HuH-7 (cell line): ENCODE data around the gene CEP57.
"Not testable (repeated sequence)": the region's sequence is repeated elsewhere in the genome, so short reads cannot be mapped to it uniquely, and the experiment has no call there.

Experiments
- DNase-seq: peaks from one replicate; pipeline ENCODE4 v3.0.0; 2011; ENCODE audit warnings: low spot score

Gene CEP57

DNA sequence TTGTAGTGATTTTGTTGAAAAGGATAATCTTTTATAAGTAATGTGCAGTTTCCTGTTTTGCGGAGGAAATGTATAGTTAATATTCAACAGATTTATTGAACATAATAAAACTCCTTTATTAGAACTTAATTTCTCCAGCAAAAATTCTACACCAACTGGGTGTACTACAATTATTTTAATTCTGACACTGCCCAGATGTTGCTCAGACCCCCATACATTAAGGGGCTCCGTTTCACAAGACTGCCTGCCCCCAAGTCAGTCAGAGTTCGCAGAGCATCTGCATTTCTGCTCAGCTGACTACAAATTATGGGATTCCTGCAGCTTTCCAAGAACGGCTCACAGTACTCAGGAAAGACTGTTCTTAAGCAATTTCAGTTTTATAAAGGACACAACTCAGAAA lies 6.2 kb downstream of the CEP57 start:
- DNase-seq, result no peak

DNA sequence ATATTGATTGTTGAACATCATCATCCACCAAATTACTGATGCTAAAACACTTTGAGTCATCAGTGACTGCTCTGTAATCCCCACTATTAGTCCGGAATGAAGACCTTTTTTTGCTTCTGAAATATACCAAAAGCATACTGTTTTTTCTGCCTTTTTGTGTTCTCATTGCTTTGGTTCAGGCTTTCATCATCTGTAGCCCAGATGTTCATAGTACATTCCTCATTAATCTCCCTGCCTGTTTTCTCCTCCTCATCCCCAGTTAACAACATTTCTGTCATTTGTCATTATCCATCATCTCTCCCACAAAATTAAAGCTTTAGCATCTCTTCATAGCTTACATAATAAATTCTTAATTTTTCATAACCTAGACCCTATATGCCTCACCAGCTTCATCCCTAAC lies 9.2 kb downstream of the CEP57 start:
- no peak for DNase-seq

DNA sequence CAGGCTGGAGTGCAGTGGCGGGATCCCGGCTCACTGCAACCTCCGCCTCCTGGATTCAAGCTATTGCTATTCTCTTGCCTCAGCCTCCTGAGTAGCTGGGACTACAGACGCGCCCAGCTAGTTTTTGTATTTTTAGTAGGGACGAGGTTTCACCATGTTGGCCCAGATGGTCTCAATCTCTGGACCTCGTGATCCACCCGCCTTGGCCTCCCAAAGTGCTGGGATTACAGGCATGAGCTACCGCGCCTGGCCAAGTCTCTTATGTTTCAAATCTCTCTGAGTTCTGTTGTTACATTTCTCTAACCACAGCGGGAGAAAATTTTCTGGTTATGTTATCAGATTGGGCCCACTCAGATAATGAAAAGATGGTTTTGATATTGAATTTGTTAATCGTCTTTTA lies 10.1 kb downstream of the CEP57 start:
- DNase-seq, result no peak

DNA sequence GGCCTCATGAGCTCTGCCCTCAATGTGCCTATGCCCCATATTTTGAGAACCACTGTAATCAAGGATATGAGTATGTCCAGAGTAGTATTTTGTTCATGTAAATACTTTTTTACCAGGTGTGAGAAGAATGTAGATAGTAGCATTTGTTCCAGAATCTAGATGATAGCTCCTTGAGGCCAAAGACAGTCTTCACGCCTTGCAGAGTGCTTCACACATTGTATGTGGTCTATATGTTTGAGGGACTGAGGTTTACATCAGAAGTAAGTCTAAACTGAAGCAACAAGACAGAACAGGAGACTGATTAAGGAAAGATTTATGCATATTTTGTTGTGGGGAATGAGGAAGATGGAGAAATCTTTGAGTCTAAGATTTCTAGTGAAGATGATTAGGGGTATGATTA lies 12.5 kb downstream of the CEP57 start:
- DNase-seq, result no peak

DNA sequence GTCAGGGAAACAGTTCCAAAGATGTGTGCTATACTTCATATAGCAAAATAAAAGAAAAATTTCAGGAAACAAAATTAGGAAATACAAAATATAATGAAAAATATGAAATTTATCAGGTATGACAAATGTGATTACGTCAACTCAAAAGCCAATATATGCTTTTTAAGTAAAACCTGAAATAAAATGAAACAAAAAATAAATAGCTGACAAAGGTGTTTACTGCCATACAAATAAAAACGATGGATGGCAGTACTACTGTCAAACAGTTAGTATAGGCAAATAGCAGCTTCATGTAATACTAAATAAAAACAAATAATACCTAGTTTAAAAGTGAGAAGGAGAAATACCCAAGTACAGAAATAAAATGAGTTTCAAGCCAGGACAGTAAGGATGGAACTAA lies 13.7 kb downstream of the CEP57 start:
- DNase-seq, result no peak

DNA sequence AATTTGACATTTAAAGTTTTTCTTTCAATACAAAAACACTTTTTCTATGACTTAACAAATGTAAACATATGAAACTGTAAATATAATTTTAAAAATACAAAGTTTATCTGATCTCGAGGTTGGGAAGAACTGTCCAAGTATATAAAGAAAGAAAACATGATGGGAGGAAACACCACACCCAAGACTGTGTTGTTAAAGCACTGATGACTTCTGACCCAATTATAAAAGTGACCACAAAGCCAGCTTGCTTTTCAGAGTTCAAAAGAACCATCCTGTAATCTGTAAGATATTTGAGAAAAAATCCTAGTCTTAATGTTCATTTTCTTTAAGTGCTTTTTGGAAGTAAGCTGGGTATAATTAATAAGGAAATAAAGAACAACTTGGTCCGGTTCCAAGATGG lies 15.6 kb downstream of the CEP57 start:
- no peak for DNase-seq

DNA sequence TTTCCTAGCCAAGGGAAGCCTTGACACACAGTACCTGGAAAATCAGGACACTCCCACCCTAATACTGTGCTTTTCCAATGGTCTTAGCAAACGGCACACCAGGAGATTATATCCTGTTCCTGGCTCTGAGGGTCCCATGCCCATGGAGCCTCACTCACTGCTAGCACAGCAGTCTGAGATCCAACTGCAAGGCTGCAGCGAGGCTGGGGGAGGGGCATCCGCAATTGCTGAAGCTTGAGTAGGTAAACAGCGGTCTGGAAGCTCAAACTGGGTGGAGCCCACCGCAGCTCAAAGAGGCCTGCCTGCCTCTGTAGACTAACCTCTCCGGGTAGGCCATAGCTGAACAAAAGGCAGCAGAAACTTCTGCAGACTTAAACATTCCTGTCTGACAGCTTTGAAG lies 16.2 kb downstream of the CEP57 start:
- DNase-seq, result not testable (repeated sequence)

DNA sequence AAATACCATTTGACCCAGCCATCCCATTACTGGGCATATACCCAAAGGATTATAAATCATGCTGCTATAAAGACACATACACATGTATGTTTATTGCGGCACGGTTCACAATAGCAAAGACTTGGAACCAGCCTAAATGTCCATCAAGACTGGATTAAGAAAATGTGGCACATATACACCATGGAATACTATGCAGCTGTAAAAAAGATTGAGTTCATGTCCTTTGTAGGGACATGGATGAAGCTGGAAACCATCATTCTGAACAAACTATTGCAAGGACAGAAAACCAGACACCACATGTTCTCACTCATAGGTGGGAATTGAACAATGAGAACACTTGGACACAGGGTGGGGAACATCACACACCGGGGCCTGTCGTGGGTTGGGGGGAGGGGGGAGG lies 20.8 kb downstream of the CEP57 start:
- DNase-seq, result not testable (repeated sequence)

DNA sequence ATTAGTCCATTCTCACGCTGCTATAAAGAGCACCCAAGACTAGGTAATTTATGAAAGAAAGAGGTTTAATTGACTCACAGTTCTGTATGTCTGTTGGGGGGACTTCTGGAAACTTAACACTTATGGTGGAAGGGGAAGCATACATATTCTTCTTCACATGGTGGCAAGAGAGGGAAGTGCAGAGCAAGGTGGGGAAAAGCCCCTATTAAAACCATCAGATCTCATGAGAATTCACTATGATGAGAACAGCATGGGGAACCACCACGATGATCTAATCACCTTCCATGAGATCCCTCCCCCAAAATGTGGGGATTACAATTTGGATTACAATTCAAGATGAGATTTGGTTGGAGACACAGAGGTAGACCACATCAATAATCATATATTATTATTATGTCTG lies 25.7 kb downstream of the CEP57 start:
- no peak for DNase-seq

DNA sequence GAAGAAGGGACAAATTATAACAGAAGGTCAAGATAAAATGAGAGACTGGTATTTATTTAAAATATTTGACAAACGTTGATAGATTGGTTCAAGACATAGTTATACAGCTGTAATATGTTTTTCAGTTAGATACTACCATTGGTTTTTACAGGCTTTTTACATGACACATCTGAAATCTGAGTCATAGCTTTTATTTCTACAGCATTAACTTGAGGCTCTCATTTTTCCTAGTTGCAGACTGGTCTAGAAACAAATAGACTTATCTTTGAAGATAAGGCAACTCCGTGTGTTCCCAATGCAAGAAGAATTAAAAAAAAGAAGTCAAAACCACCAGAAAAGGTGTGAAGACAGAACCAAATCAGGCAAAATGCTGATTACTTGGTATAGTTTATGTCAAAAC lies 31.3 kb downstream of the CEP57 start:
- no peak for DNase-seq

DNA sequence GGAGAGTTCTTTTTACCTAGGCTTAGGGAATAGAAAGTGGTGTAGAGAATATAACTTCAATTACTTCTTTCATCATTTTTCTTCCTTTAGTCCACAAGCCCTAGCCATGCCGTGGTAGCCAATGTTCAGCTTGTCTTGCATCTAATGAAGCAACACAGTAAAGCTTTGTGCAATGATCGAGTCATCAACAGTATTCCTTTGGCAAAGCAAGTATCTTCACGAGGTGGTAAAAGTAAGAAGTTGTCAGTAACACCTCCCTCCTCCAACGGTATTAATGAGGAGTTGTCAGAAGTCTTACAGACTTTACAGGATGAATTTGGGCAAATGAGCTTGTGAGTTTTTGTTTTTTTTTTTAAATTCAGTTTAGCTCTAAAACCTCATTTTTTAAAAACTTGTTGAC lies 37.4 kb downstream of the CEP57 start:
- no peak for DNase-seq

DNA sequence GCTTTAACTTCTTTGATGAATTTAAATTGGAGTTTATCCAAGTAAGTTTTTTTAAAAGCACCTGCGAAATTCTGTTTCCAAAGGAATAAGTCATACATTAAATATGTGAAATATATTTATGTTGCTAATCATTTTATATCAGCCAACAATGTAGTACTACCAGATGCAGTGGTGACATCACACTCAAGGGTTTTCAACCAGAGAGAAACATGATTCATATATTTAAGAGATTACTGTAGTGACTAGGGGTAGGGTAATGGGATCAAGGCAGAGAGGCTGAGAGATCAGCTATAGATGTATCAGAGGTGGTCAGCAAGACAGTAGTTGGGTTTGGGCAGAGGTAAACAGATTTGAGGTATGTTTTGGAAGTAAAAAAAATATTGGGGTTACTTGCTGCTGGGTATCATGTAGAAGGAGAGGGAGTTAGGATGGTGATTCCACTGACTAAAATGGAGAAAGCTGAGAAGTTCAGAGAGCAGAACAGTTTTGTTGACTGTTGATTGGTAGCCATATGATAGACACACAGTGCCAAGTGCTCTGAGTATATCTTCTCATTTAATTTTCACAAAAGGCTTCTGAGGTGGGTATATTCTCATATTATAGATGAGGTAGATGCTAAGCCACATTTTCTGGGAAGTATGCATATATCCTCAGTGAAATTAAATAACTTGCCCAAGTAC lies 39.4 kb downstream of the CEP57 start:
- no peak for DNase-seq

DNA sequence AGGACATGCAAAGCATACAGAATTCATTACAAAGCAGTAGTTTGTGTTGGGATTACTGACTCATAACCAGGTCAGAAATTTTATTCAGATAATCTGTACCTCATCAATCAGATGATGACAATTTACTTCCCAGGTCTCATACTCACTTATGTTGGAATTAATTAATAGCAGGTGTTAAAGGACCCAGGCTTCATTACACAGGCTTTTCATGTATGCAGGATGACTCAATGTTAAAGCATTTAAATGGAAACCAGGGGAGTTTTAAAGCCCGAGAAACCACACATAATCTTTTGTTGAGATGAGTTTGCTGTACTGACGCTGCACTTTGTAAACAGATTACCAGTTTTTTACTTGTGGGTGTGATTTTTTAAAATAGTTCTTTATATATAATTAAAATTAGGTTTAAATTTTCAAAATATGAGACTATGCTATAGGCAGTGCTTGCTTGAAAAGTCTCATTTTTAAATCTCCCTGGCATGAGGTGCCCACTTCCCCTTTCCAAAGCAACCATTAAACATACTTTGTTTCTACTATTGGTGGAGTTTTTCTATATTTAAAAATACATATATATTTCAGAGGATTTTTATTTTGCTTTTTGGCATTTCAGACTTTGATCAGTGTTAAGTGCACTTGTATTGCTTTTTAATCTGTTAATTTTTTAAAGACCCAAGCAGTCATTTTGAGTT lies 41.0 kb downstream of the CEP57 start:
- DNase-seq, result no peak

DNA sequence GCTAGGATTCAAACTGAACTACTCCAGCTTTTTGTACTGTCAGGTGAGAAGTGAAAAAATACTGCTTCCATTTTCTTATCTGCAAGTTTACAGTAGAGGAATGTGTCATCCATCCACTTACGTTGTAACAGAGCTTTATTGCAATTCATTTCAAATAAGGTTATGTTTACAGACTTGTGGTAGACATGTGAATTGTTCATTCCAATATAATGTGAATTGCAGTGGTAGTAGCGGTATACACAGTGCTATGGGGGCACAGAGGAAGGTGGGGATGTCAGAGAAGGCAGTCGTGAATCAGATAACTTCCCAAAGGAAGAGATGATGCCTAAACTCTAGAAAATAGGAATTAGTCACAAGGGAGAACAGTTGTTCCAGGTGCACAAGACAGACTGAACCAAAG lies 42.5 kb downstream of the CEP57 start:
- no peak for DNase-seq

DNA sequence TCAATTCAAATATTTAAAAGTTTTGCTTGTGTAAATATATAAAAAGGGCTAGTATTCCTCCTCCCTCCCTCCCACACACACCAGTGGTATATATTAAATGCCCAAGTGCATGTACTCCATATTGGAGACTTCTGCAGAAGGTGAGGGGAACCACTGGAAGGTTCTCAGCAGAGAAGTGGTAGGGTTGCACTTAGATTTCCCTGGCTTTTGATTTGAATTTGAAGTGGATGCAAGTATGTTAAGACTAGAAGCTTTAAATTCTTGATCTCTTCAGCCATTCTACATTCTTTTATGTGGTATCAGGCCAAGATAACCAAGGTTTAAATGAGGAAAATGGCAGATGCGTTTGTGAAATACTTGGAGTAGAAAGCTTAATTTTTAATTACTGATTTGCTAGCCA lies 43.1 kb downstream of the CEP57 start:
- no peak for DNase-seq

DNA sequence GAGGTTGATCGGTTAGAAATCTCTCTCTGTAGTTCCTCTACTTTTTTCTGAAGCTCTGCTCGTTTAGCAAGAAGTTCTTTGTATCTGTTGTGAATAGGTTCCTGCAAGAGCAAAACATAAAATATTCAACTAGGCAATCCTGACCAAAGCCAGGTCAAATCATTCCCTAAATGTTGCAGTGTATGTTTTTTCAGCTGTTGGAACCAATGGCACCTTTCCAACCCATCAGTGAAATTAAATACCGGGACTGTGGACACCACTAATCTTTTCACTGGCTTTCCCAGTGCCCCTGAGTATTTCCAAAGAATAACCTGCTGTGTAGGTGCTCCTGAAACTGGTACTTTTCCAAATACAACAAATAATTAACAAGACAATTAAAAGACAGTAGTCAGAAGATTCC lies 45.1 kb downstream of the CEP57 start:
- DNase-seq, result no peak

DNA sequence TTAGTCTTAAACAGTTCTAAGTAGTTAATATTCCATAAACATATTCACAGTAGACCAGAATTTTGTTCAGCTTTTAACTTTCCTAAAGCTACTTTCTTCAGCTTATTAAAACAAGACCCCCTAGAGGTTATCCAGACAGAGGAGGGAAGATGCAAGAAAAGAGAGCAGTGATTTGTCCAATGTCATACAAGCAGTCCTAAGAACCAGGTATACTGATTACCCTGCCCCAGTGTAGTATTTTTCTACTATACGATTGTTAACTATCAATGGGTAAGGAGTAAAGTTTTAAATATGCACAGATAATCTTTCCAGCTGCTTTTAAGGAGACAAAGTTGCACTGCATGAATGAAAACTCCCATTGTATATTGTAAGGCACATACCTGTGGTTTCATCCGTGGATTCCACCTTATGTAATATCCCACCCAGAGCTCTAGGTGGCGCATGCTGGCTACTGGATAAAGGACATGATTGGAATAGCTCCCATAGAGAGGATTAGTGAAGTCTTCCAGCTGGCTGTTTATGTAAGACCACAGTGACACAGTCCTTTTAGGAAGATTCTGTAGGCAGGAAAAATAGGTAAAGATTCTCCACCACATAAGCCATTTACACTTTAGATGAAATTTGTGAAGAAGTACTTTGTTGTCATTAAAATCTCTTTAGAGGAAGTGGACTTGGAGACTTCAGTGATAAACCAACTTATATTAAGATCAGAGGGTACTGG lies 45.6 kb downstream of the CEP57 start:
- DNase-seq, result peak; percentile 37

DNA sequence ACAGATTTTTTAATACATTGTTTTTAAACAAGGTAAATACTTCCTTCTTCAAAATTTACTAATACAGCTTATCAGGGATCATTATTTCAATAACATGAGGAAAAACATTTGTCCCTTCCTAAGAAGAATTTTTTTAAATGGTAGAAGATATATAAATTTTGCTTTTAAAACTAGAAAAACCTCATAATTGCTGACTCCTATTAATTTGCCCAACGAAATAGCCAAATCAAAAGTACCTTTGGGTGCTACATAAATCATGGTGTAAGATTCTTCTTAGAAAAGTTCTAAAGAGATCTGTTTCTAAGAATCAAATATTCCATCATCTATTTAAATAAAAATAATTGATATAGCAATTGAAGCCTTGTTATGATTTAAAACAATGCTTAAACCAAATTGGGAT lies 54.9 kb downstream of the CEP57 start:
- DNase-seq, result no peak

DNA sequence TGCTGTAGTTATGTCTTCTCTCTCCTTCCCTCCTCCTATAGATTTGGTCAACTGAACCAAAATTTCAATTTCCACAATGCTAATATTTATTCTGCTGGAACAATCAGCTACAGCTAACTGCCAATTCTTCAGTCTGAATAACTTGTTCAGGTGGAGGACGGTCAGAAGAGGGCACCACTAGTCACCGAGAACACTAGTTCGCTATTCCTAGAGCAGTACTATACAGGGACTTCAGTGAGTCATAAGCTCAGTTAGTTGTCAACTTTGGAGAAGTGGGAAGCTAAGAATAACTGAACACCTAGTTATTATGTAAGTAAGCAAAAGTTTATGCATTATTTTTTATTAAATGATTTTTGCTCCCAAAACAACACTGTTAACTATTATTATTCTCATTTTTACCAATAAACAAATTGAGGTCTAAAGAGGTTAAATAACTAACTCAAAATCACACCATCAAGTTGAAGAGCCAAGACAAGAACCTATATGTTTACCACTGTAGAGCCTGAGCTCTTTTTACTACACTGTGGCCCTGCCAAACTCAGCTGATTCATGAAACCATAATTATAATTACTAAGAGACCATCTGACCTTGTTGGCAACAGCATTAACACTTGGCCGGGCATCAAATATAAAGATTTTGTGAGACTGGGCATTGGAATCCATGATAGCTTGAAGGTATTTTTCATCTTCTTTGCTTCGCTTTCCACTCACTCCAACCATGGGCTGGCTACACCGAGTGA lies 59.0 kb downstream of the CEP57 start:
- peak; percentile 16 for DNase-seq

DNA sequence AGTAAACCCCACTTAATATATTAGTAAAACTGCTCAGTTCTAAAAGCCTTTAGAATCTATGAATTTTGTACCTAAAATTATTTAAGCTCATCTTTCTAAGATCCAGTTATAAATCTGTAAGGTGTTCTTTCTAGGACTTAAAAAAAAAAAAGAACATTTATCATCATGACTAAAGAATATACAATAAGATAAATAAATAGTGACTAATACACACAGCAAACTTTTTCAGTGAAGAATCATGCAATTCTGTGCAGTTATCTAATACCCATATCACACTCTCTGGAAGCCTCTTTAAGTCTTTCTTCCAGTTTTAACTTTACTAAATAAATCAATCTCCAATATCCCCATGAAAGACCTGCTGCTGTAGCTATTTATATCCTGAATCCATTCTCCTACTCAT lies 59.8 kb downstream of the CEP57 start:
- DNase-seq, result no peak

DNA sequence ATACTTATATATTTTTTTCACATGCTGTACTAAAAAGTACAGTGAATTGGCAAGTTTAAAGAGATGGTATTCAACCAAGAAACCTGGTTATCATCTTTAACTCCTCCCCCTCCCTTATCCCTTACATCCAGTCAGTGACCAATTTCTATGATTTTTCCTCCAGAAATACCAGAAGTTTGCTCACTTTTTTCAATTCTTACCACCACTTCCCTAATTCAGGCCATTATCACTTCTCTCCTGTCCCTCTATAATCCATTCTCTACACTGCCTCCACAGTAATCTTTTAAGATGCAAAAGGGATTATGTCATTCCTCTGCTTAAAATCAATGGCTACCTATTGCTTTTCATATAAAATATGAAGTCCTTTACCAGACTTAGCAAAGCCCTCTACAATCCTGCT lies 62.8 kb downstream of the CEP57 start:
- no peak for DNase-seq

DNA sequence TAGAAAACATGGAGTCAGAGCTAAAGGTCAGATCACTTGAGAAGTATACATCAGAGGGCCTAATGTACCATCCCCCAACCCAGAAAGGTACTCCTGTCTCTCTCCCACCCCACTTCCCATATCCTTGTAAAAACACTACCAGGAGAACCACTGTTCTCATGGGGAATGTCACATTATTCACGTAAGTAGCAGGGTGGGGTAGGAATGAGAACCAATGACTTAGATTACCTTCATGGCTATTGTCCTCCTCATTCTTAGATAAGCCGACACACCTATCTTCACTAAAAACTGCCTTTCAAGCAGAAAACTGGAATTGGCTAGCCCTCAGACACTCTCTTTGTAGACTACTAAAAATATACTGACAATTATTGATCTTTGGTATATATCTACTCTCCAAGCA lies 63.6 kb downstream of the CEP57 start:
- no peak for DNase-seq

DNA sequence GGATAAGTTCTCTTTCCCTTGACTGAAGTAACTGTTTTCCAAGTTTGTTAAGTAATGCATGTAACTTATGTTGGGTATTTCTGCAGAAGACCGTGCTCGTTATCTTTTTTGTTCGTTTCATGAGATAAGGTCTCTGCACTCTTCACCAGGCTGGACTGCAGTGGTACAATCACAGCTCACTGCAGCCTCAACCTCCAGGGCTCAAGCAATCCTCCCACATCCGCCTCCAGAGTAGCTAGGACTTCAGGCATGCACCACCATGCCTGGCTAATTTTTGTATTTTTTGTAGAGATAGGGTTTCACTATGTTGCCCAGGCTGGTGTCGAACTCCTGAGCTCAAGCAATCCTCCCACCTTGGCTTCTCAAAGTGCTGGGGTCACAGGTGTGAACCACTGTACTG lies 64.1 kb downstream of the CEP57 start:
- not testable (repeated sequence) for DNase-seq
